PC-3 (cell line): ENCODE measurements around the gene EEIG1. TPM values are rescaled to one million over a fixed set of nuclear protein-coding genes. Genes with fewer than 3 reads are reported as not detected.

Source experiments
- ATAC-seq: fragments of 200-7000 bp; cut with Tn5 transposase; 2 replicates; pipeline ENCODE4 v1.9.1; 2020; ENCODE audit warnings: mild to moderate bottlenecking, moderate library complexity
- BruUV-seq: library from RNA; stranded (reverse); fragments of 400-500 nt; replicated peaks from 2 replicates; lab custom pipeline; 2021; lab: Mats Ljungman, UMichigan
- CTCF ChIA-PET: fragments of 300-600 bp; sonication (Branson Sonifier 250); formaldehyde crosslinking; loops from one replicate; lab custom pipeline; 2022; ENCODE audit warnings: antibody characterized with exemption; lab: Charles Lee
- POLR2A ChIA-PET: fragments of 300-600 bp; sonication (Branson Sonifier 250); formaldehyde crosslinking; loops from one replicate; lab custom pipeline; 2022; ENCODE audit warnings: antibody characterized with exemption; ENCODE audit not compliant: unreplicated experiment; lab: Charles Lee
- DNase-seq: peaks from one replicate; pipeline ENCODE4 v3.0.0-alpha.2; 2015
- H2AFZ ChIP-seq: fragments of 300-600 bp; sonication (generic); 2 replicates; pipeline ENCODE4 v1.6.0; 2016; ENCODE audit warnings: antibody characterized with exemption, low read length
- H3F3A ChIP-seq: fragments of 300-600 bp; sonication (generic); one replicate; pipeline ENCODE4 v1.6.0; 2017; ENCODE audit warnings: antibody characterized with exemption, low read length, control low read depth, mild to moderate bottlenecking; ENCODE audit not compliant: unreplicated experiment
- H3K27ac ChIP-seq: fragments of 300-600 bp; sonication (generic); 2 replicates; pipeline ENCODE4 v1.5.1; 2016; ENCODE audit warnings: mild to moderate bottlenecking, low read length
- H3K27me3 ChIP-seq: fragments of 300-600 bp; sonication (generic); 2 replicates; pipeline ENCODE4 v1.6.1; 2016; ENCODE audit warnings: low read length, mixed read lengths
- H3K36me3 ChIP-seq: fragments of 300-600 bp; sonication (generic); 2 replicates; pipeline ENCODE4 v1.6.1; 2016; ENCODE audit warnings: low read depth, mixed run types, low read length, mixed read lengths
- H3K4me1 ChIP-seq: fragments of 300-600 bp; sonication (generic); 2 replicates; pipeline ENCODE4 v1.5.1; 2016; ENCODE audit warnings: low read length; ENCODE audit not compliant: insufficient read depth
- H3K4me2 ChIP-seq: fragments of 300-600 bp; sonication (generic); 2 replicates; pipeline ENCODE4 v1.6.0; 2016; ENCODE audit warnings: low read length
- H3K4me3 ChIP-seq: fragments of 300-600 bp; sonication (generic); 2 replicates; pipeline ENCODE4 v1.5.1; 2016; ENCODE audit warnings: mild to moderate bottlenecking, low read length, mixed read lengths
- H3K79me2 ChIP-seq: fragments of 300-600 bp; sonication (generic); 2 replicates; pipeline ENCODE4 v1.6.1; 2017; ENCODE audit warnings: low read length, mixed read lengths
- H3K9ac ChIP-seq: fragments of 300-600 bp; sonication (generic); 2 replicates; pipeline ENCODE4 v1.6.0; 2016; ENCODE audit warnings: mild to moderate bottlenecking, low read length
- H3K9me2 ChIP-seq: fragments of 300-600 bp; sonication (generic); replicated peaks from 2 replicates; pipeline ENCODE4 v1.6.1; 2016; ENCODE audit warnings: mixed run types, low read length, mixed read lengths
- H3K9me3 ChIP-seq: fragments of 300-600 bp; sonication (generic); 2 replicates; pipeline ENCODE4 v1.6.1; 2016; ENCODE audit warnings: low read length, mixed read lengths
- H4K20me1 ChIP-seq: fragments of 300-600 bp; sonication (generic); 2 replicates; pipeline ENCODE4 v1.6.1; 2016; ENCODE audit warnings: low read length, mixed read lengths
- EZH2 ChIP-seq: fragments of 300-600 bp; sonication (generic); IDR thresholded peaks from one replicate; pipeline ENCODE4 v1.6.1; 2017; ENCODE audit warnings: antibody characterized with exemption, mild to moderate bottlenecking, low read length; ENCODE audit not compliant: unreplicated experiment
- EZH2phosphoT487 ChIP-seq: fragments of 300-600 bp; sonication (generic); IDR thresholded peaks from 2 replicates; pipeline ENCODE4 v1.6.1; 2018; ENCODE audit warnings: mild to moderate bottlenecking, antibody characterized with exemption, low read length, borderline replicate concordance
- intact Hi-C: fragments of 100-400 bp; cut with micrococcal nuclease; formaldehyde crosslinking; loops from 2 replicates; pipeline ENCODE4 v1.9.0; 2023
- total RNA-seq: library from RNA; depleted of rRNA; stranded (reverse); fragments of >200 nt; gene quantifications from 2 replicates; pipeline ENCODE4 v1.2.3, GENCODE V29; 2014
- TF ChIP-seq, protein P1 (sequence below): fragments of 300-600 bp; sonication (generic); conservative IDR thresholded peaks from 2 replicates; pipeline ENCODE4 v1.5.1; 2017; ENCODE audit warnings: antibody characterized with exemption, low read depth, mild to moderate bottlenecking, low read length

The EEIG1 gene
- total RNA-seq, 1 experiment from 2014 or later = 10.8 TPM

- no peaks in the 10 kb centered on the region for H3K27me3 ChIP-seq
- H3F3A ChIP-seq = no peaks in the 10 kb centered on the region
- peak overlapping the region; percentile 45; the same call in 1 of the 2 replicates for H3K27ac ChIP-seq
- no peak overlapping the region for H3K9ac ChIP-seq
- H3K4me3 ChIP-seq = no peak overlapping the region
- POLR2A ChIA-PET = interaction anchor here (0.6 kb wide), 1 partner anchor 61 kb away, joined by 4 read pairs; no protein-coding TSS in a partner anchor
- no TSS peak for BruUV-seq
- H2AFZ ChIP-seq = no peak overlapping the region
- H3K4me1 ChIP-seq = peaks cover 18% of the 10 kb centered on the region
- H3K79me2 ChIP-seq = no peaks in the 10 kb centered on the region
- no peaks in the 10 kb centered on the region for H3K9me3 ChIP-seq
- no peaks in the 10 kb centered on the region for H4K20me1 ChIP-seq
- H3K4me2 ChIP-seq = 0 out of 2 replicates have a peak overlapping the region, but pooled peaks have one; percentile 37
- no peaks in the 10 kb centered on the region for H3K36me3 ChIP-seq
- CTCF ChIA-PET = no interaction called here
- no peaks in the 10 kb centered on the region for H3K9me2 ChIP-seq
- TF ChIP-seq EZH2 (no peak), EZH2phosphoT487 (no peak)
- TF ChIP-seq, protein P1, sequence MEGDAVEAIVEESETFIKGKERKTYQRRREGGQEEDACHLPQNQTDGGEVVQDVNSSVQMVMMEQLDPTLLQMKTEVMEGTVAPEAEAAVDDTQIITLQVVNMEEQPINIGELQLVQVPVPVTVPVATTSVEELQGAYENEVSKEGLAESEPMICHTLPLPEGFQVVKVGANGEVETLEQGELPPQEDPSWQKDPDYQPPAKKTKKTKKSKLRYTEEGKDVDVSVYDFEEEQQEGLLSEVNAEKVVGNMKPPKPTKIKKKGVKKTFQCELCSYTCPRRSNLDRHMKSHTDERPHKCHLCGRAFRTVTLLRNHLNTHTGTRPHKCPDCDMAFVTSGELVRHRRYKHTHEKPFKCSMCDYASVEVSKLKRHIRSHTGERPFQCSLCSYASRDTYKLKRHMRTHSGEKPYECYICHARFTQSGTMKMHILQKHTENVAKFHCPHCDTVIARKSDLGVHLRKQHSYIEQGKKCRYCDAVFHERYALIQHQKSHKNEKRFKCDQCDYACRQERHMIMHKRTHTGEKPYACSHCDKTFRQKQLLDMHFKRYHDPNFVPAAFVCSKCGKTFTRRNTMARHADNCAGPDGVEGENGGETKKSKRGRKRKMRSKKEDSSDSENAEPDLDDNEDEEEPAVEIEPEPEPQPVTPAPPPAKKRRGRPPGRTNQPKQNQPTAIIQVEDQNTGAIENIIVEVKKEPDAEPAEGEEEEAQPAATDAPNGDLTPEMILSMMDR = no peak
- DNase-seq = peak; percentile 52
- intact Hi-C loops = no loop called here
- ATAC-seq = no peak
These were observed 26.9 kb upstream of the EEIG1 start for GRCh38 chr9:128007566-128008138.

DNA sequence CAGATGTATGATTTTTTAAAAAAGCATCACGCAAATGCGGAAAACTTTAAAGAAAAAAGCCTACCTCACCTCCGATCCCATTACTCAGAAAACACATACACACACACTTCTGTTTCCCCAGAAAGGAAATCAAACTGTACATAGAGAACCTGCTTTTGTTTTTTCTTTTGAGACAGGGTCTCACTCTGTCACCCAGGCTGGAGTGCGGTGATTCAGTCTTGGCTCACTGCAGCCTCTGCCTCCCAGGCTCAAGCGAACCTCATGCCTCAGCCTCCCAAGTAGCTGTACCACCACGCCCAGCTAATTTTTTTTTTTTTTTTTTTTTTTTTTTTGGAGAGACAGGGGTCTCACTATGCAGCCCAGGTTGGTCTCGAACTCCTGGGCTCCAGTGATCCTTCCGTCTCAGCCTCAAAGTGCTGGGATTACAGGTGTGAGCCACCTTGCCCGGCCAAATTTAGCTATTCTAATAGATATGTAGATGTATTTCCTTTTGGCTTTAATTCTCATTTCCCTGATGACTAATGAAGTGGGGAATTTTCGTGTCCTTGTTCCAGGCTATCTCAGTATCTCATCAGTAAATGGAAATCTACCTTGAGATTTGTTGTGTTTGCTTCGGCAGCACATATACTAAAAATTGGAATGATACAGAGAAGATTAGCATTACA lies 25.7 kb upstream of the EEIG1 start:
- peaks cover 27% of the 10 kb centered on the region for H3K4me1 ChIP-seq
- ChIA-PET CTCF (no interaction called here), POLR2A (no interaction called here)
- TF ChIP-seq EZH2phosphoT487 (no peak), EZH2 (no peak)
- TF ChIP-seq, protein P1 = no peak
- no peaks in the 10 kb centered on the region for H3K27me3 ChIP-seq
- H3K4me3 ChIP-seq = no peak overlapping the region
- ATAC-seq = peak; percentile 39
- no peaks in the 10 kb centered on the region for H3K36me3 ChIP-seq
- no peaks in the 10 kb centered on the region for H3F3A ChIP-seq
- no peak overlapping the region; the same call in 1 of the 2 replicates for H3K9ac ChIP-seq
- intact Hi-C loops = no loop called here
- H3K9me3 ChIP-seq = no peaks in the 10 kb centered on the region
- H3K4me2 ChIP-seq = peak overlapping the region; percentile 41; the same call in 1 of the 2 replicates
- DNase-seq = peak; percentile 77
- H2AFZ ChIP-seq = no peak overlapping the region
- no peaks in the 10 kb centered on the region for H3K79me2 ChIP-seq
- H3K27ac ChIP-seq = peak overlapping the region; percentile 68
- H3K9me2 ChIP-seq = no peaks in the 10 kb centered on the region
- no TSS peak for BruUV-seq
- no peaks in the 10 kb centered on the region for H4K20me1 ChIP-seq

GRCh38 chr9:128005923-128006322 lies 25.1 kb upstream of the EEIG1 start:
- peak overlapping the region; percentile 68 for H3K27ac ChIP-seq
- no peaks in the 10 kb centered on the region for H4K20me1 ChIP-seq
- ChIA-PET POLR2A (no interaction called here), CTCF (interaction anchor here (0.6 kb wide), 1 partner anchor 12 kb away, joined by 3 read pairs; no protein-coding TSS in a partner anchor)
- TF ChIP-seq EZH2phosphoT487 (no peak), EZH2 (no peak)
- TF ChIP-seq, protein P1 = no peak
- H3K27me3 ChIP-seq = no peaks in the 10 kb centered on the region
- H3K9ac ChIP-seq = no peak overlapping the region
- H3K4me2 ChIP-seq = no peak overlapping the region
- no peaks in the 10 kb centered on the region for H3K9me2 ChIP-seq
- H3K9me3 ChIP-seq = no peaks in the 10 kb centered on the region
- DNase-seq = peak; percentile 24
- peaks cover 33% of the 10 kb centered on the region for H3K4me1 ChIP-seq
- BruUV-seq = no TSS peak
- no peaks in the 10 kb centered on the region for H3K79me2 ChIP-seq
- no peaks in the 10 kb centered on the region for H3F3A ChIP-seq
- intact Hi-C loops = no loop called here
- ATAC-seq = peak; percentile 16; the same call in 1 of the 2 replicates
- no peak overlapping the region for H2AFZ ChIP-seq
- no peaks in the 10 kb centered on the region for H3K36me3 ChIP-seq
- H3K4me3 ChIP-seq = no peak overlapping the region
